ENCODE data around the gene ST6GALNAC5.
"Not testable (repeated sequence)": the region's sequence is repeated elsewhere in the genome, so short reads cannot be mapped to it uniquely, and the experiment has no call there.

ST6GALNAC5 gene

DNA sequence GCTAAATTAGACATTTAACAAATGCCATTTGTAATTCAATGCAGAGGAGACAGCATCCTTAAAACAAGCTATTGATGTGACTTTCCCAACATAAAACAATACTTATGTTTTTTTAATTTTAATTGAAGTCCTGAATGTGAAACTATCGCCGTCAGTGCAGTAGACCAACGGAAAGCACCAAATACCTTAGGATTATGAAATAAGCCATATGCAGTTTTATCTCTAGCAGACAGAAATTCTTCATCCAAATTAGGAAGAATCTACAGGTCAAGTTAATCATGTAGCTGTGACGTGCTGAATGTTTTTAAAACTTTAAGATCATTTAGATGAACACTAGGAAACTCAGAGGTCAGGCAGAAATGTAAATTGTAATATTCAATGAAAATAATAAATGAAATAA, 714 bp upstream of the ST6GALNAC5 start:
- DNase-seq (ENCODE audit: low read depth in 2 of 2): no peak

DNA sequence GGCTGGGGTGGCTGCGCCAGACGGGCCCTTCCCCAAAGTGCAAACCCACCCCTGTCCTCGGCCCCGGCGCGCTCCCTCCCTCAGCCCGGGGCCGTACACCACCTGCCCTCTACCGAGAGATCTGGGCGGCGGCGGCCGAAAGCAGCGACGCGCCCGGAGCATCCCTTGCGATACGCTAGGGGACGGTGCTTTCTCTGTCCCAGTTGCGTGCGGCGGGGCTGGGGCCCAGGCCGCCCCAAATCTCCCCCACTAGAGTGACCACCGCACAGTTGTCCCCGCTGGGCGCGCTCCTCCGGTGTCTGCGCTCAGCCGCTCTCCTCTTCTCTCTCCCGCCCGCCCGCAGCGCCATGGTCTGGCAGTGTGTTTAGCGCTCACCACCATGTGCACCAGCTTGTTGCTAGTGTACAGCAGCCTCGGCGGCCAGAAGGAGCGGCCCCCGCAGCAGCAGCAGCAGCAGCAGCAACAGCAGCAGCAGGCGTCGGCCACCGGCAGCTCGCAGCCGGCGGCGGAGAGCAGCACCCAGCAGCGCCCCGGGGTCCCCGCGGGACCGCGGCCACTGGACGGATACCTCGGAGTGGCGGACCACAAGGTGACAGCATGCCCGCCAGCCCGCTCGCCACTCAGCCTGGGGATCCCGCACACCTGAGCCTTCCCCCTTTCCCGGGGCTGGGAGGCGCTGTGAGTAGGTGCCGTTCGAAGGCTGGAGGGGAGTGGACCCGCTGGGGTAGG, 1.0 kb downstream of the ST6GALNAC5 start:
- no peak for DNase-seq (ENCODE audit: low read depth in 2 of 2)

DNA sequence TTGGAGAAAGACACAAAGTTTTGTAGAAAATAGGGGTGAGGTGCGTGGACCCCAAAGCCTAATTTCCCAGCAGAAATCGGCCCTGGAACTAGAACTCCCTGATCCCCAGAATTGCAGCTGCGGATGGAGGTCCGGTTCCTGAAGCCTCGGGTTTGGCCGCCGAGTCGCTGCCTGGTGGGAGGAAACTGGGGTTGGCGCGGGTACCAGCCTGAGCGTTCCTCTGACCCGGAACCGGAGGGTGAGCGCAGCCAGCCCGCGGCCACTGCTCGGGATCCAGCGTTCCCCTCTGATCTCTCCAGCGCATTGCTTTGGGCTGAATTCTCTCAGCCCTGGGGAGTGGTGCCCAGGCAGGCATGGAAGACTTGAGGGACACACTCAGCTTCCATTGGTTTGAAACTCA, 1.6 kb downstream of the ST6GALNAC5 start:
- no peak for DNase-seq (ENCODE audit: low read depth in 2 of 2)

DNA sequence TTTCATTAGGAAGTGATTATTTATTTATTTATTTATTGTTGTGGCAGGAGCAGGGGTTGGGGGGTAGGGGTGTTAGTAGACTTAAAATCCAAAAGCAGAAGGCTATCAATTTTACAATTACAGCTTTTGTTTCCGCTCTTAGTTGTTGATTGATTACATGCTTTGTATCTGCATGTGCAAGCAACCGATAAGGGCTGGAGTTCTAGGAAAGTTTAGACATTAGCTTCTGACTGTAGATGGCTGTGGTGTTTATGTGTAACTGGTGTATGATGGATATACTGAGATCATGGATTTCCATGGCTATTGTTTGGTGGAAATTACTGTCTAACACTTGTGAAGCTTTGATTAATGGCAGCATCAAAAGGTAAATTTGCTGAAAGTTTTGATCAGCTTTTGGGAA, 2.8 kb downstream of the ST6GALNAC5 start:
- DNase-seq (ENCODE audit: low read depth in 2 of 2): no peak

DNA sequence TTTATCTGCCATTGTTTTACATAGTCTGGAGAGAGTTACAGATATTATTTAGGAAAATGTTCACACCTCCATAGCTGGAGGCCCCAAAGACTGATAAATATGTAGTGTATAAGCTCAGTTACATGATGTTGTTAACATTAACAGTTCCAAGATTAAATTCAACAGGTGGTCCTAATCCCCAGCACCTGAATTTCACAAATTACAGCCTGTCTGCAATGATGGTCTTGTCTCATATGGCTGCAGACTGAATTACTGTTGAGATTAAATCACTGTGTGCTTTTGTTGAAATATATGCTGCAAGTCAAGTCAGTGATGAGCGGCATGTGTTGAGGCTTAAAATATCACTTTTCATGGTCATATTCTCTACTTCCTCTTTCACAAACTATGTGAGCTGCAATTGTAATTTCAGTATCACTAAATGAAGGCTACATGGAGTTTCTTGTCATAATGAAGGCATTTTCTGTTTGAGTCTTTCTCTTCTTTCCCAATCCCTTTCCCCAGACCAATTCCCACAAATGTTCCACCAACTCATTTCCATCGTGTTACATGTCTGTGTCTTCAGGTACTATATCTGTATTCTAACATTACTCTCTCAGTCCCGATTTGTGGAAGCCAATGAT, 4.2 kb downstream of the ST6GALNAC5 start:
- DNase-seq (ENCODE audit: low read depth in 2 of 2): no peak

DNA sequence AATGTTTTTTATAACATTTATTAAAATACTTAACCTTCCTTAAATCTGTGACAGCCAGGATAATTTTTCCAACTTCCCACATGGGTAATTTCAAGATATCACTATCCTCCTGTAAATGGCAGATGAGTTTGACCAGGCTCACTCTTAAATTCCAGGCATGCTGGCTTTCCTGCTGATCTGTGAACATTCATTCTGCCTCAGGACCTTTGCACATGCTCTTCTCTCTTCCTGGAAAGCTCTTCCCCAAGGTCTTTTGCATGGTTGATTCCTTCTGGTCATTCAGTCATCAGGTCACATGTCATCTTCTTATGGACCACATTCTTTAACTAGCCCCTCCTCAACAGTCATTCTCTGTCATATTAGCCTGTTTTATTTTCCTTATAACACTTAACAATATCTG, 5.7 kb downstream of the ST6GALNAC5 start:
- DNase-seq (ENCODE audit: low read depth in 2 of 2): no peak

DNA sequence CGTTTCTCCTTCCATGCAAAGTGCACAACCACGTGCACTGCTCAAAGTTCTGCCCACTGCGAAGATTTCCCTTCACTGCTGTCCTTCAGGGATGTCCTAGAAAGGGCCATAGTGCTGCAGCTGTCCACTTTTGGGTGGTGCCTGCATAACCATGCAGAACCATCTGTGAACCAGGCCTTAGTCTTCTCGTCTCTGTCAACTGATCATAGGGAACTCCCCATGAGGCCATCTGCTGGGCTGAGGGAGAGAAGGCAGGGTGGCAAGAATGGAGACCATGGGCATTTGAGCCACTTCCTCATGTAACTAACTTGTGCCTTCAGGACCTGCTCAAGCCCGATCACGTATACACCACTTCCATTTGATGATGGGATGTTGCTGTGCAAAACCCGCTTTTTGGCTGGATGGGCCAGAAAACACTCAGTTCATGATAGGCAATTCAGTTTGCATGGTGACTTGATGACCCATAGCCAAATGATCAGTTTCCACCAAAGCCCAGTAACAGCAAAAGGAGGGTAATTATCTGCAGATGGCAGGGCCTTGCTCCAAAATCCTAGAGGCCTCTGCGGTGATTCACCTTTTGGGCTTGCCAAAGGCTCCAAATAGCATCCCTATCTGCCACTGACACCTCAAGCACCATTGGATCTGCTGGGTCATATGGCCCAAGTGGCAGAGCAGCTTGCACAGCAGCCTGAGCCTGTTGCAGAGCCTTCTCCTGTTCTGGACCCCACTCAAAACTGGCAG, 9.5 kb downstream of the ST6GALNAC5 start:
- DNase-seq (ENCODE audit: low read depth in 2 of 2): peak in 1 of 2 experiments; percentile 19

DNA sequence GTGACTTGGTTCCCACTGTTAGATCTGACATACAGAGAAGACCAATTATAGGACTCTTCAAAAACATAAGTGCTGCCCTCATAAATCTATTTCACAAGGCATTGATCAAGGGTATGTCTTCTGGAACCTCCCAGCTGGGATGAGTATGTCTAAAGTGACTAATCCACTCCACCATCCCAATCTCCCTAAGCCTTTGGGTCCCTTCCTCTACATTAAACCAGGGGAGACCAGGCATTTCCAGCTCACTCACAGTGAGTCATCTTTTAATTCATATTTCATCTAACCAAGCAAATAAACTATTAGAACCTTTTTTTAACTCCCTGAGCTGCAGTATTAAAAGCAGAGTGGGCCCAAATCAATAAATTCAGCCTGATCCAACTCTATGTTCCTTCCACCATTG, 11.7 kb downstream of the ST6GALNAC5 start:
- not testable (repeated sequence) for DNase-seq (ENCODE audit: low read depth in 2 of 2)

DNA sequence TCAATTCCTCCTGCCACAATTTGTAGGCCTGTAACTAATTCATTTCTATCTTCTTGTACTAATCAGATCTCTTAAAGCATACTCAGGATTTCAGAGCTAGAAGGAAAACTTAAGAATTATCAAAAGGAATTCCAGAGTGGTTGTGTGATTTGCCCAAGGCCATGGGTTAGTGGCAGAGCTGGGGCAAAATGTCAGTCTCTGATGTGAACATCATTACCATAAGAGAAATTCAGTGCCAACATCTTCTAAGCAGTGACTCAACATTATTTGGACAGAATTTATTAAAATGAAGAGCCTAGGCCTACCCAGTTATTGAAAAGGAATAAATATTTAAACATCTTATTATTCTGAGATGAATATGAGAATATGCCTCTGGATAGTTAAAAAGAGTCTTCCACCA, 14.5 kb downstream of the ST6GALNAC5 start:
- DNase-seq (ENCODE audit: low read depth in 2 of 2): no peak

DNA sequence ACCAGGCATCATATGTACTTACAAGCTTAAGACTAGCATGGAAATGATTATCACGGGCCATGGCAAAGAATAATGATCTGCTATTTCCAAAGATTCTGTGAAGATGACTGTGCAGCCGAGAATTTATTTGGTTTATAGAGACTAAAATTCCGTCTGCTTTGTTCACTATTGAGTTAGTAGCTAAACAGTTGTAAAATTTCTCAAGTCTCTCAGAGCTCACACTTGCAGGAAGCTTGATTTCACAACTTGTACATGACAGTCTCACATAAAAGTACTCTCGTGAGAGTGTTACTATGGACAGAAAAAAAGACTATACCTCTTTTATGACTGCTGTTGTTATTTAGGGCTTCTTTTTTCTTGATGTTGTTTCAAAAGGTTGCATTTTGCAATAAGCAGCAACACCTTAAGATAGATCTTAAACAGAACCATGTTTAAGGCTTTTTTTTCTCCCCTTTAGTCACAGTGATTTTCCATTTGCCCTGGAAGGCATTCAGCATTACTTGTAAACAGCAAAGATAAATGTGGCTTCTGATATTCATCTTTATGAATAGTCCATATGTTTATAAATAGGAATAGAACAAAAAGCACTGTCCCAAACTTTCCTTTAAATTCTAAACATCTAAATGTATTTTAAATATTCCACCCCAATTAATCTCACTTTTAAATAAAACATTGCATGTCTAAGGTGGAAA, 24.8 kb downstream of the ST6GALNAC5 start:
- peak; percentile 84 to 86 for DNase-seq (ENCODE audit: low read depth in 2 of 2)

DNA sequence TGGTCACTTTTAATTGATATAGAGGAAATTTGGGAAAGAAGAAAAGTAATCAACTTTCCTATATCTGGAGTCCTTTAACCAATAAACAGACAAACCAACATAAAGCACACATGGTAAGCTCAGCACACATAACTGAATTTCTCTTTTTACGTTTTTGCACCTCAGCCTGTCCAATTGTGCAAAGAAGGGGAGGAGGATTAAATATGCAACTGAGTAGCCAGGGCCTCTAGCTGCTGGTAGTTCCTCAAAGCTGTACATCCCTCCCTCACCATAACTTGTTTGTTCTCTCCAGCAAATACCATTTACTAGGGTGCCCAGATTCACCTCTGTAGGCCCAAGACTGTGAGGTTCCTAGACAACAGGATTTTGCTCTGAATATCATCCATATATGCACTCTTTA, 25.4 kb downstream of the ST6GALNAC5 start:
- DNase-seq (ENCODE audit: low read depth in 2 of 2): no peak

DNA sequence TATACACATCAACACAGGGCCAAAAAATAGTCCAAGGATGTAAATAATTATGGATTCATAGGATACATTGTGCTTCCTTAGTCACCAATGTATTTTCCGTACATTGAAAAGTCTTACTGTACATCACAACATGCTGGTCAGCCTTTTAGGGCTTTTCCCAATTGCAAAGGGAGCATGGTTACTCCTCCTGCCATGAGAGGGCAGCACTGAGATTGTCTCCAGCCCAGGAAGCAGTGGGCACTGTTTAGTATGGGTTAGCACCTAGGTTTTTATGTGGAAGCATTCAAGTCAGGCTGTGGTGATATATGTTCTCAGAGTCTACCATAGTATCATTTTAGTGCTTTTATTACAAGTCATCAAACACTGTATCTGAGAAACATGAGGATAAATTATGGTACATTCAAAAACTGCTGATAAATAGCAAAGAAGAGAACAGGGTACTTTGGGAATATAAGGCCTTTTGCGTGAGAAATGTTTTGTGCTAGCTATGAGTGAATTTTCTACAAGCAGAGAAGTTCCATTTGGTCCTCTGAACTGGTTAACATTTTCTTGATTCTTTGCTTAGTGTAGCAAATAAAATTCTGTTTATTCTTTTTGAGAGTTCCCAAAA, 34.0 kb downstream of the ST6GALNAC5 start:
- DNase-seq (ENCODE audit: low read depth in 2 of 2): peak in 1 of 2 experiments; percentile 21

DNA sequence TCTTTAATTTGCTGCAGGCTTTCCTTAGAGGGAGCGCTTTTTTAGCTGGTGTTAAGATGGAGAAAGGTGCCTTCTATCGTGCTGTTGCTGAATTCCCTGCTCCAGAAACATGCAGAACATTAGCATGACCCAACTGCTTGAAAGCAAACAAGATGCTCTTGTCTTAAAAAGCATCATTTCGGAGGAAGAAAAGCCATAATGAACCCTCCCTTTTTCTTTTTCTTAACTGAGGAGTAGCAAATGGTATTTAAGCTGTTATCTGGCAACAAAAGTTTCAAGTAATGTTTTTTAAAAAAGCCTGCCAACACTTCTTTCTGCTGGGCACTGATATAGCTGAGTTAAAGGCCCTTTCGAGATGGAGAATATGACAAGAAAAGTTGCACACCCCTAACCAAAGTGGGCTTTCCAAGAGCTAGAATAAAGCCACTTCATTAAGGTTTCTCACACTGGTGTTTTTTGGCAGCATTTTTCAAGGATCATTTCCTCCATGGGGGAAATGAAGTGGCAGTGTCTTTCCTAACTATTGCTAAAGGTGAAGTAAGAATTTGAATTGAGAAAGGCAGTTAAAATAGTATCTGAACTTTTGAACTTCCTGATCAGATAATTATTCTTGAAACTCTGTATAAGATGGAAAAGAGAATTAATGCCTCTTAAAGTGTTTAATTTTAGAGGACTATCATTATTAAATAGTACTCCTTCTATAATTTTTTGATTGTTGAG, 38.8 kb downstream of the ST6GALNAC5 start:
- no peak for DNase-seq (ENCODE audit: low read depth in 2 of 2)

DNA sequence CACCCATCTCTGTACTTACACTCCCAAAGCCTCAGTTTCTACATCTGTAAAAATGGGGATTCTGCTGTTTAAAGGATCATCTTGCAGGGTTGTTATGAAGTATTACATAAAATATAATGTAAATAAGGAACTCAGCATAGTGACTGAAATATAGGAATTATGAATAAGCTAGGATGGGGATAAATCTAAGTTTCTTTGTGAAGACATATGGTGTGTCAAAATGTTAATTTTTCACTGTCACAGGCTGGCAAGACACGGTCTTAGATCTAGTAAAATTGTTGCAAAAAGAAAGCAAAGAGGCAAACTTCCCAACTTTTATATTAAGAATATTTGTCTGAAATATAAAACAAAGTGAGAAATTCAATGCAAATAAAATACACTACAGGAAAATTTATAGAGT, 42.0 kb downstream of the ST6GALNAC5 start:
- no peak for DNase-seq (ENCODE audit: low read depth in 2 of 2)

DNA sequence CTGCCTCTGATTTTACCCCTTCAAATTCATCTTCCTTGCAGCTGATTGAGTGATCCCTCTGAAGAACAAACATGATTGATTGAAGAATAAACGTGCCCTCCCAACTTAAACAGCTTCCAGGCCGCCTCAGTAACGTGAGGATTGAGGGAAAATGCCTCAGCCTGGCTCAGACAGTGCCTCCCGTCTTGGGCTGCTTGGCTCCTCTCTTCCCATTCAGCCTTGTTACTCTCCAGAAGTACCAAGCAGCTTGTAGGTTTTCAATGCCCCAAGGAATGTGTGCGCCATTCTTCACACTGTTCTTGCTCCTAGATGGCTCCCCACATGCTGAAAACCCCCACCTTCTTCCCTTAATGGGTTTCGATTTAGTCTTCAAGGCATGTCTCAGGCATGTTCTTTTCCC, 51.8 kb downstream of the ST6GALNAC5 start:
- no peak for DNase-seq (ENCODE audit: low read depth in 2 of 2)

DNA sequence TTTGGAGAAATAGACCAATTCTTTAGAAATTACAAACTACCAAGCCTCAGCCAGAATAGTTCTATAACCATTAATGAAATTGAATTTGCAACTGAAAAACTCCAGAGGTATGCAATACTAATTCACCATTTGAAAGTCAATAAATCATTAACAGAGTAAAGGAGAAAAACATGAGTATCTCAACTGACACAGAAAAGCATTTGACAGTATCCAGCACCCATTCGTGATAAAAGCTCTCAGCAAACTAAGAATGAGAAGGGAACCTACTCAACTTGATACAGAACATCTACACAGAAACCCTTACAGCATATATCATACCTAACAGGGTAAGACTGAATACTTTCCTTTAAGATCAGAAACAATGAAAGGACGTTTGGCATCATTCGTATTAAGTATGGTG, 54.3 kb downstream of the ST6GALNAC5 start:
- DNase-seq (ENCODE audit: low read depth in 2 of 2): no peak

DNA sequence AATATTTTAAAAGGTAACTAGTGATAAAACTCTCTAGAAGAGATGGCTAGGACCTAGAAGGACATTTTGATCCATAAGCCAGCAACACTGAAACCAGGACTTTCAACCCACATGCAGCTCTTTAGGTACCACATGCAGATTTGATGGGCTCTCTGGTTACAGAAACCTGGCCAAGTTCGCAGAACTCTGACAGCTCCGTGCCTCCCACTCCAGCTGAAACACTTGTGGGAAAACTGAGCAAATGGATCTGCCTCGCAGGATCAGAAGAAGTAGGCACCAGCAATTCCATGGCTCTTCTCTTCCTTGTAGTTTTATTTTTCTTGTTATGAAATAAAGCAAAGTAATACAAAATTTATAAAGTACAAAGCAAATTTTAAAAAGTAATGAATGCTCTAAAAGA, 58.5 kb downstream of the ST6GALNAC5 start:
- DNase-seq (ENCODE audit: low read depth in 2 of 2): no peak

DNA sequence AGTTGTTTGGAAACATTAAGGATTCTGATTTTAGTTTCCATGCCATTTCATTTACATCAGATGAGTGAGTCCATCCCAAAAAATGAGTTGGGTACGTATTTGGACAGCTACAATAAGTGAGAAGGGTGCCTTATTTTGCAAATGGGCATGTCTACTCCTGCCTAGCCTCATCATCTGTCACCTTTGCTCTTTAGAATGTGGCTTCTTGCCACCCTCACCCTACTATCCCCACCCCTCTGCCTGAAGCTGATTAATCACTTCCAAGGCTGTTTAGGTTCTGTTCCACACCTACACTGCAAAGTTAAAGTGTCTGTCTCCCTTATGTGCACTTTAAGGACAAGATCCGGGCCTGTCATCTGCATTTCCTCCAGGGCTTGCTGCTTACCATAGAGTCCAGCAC, 61.2 kb downstream of the ST6GALNAC5 start:
- DNase-seq (ENCODE audit: low read depth in 2 of 2): no peak

DNA sequence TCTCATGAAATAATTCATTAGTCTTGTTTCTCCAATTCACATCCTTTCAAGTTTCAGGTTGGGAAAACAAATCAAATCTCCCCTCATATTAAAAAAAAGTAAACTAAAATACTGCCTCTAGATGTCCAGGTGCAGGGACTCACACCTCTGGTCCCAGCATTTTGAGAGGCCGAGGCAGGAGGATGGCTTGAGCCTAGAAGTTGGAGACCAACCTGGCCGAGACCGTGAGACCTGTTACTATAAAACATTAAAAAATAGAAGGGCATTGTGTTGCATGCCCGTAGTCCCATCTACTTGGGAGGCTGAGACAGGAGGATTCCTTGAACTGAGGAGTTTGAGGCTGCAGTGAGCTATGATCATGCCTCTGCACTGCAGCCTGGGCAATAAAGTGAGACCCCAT, 61.9 kb downstream of the ST6GALNAC5 start:
- DNase-seq (ENCODE audit: low read depth in 2 of 2): no peak

DNA sequence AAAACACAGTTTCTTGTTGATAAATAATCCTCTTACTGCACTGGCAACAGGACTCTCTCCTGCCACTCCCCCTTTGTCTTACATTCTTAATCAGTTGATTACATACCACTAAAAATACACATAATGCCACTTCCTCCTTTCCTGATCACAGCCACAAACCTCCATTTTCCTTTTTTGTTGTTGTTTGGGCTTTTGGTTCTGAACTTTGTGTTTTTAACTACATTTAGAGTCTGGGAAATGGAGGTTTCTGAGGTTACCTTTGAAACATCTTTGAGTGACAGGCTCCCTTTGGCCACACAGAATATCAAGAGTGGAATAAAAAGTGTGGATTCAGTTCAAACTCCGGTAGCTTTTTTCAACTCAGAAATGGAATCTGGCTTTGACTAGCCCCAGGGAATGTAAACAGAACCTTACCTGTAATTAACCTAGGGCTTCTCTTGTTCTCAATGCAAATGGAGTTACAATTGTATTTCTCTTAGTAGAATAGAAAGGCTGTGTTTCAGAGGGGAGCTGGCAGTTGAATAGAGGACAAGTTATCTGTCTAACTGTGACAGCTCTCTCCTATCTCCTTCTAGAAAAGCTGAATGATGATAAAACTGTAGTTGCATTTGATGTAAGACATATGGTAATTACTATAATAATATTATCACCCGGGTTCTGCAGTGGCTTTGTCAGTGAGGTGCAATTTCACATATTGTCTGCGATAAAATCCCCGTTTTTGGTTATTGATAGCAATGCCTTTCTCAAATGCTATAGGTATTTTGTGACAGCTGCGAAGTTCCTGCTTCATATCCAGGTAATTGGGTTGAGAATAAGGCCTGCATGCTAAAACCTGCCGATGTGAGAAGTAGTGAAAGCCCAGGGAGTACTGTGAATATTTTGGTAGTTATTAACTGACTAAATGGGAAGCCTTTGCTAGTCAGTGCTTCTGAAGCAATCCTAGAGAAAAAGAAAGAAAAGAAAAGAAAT, 66.9 kb downstream of the ST6GALNAC5 start:
- no peak for DNase-seq (ENCODE audit: low read depth in 2 of 2)
